ENCODE measurements around the gene SPATA33.

The SPATA33 gene

GRCh38 chr16:89645122-89645521 lies 12.5 kb upstream of the SPATA33 start:
- no peak overlapping the region for H3K9ac ChIP-seq (ENCODE audit: insufficient read length, low read depth)
- TF ChIP-seq YY1 (IDR thresholded peaks at IDR 0.05; ENCODE audit: insufficient read depth, insufficient read length) (no peak), SUZ12 (IDR thresholded peaks at IDR 0.05; ENCODE audit: extremely low read depth, insufficient read depth, insufficient read length) (no peak), ZNF274 (IDR thresholded peaks at IDR 0.05; ENCODE audit: low read depth, low read length) (no peak)

GRCh38 chr16:89646270-89646669 lies 11.4 kb upstream of the SPATA33 start:
- no peak overlapping the region for H3K4me3 ChIP-seq (ENCODE audit: insufficient read length, low read depth)
- no peaks in the 10 kb centered on the region for H3K9me3 ChIP-seq (ENCODE audit: insufficient read depth, low read length)
- H3K4me1 ChIP-seq (ENCODE audit: insufficient read depth, insufficient read length): peaks cover 13% of the 10 kb centered on the region
- H3K27me3 ChIP-seq (ENCODE audit: insufficient read depth, insufficient read length): no peaks in the 10 kb centered on the region
- no peak for DNase-seq (ENCODE audit: low read depth, low spot score)
- no peak for TF ChIP-seq SUZ12 (IDR thresholded peaks at IDR 0.05; ENCODE audit: extremely low read depth, insufficient read depth, insufficient read length)
- no peak for TF ChIP-seq ZNF274 (IDR thresholded peaks at IDR 0.05; ENCODE audit: low read depth, low read length)
- H3K36me3 ChIP-seq (ENCODE audit: insufficient read depth, insufficient read length, low read length): peaks cover 44% of the 10 kb centered on the region
- no peak overlapping the region for H3K9ac ChIP-seq (ENCODE audit: insufficient read length, low read depth)

More at GRCh38 chr16:89645122-89645521, 12.5 kb upstream of the SPATA33 start:
- Histone ChIP-seq H3K27me3 (ENCODE audit: insufficient read depth, insufficient read length) (no peaks in the 10 kb centered on the region), H3K4me3 (ENCODE audit: insufficient read length, low read depth) (no peak overlapping the region), H3K4me1 (ENCODE audit: insufficient read depth, insufficient read length) (peaks cover 13% of the 10 kb centered on the region), H3K9me3 (ENCODE audit: insufficient read depth, low read length) (no peaks in the 10 kb centered on the region), H3K36me3 (ENCODE audit: insufficient read depth, insufficient read length, low read length) (peaks cover 35% of the 10 kb centered on the region)
- DNase-seq (ENCODE audit: low read depth, low spot score): no peak

GRCh38 chr16:89646906-89647305 lies 10.7 kb upstream of the SPATA33 start:
- DNase-seq (ENCODE audit: low read depth, low spot score): no peak
- Histone ChIP-seq H3K36me3 (ENCODE audit: insufficient read depth, insufficient read length, low read length) (peaks cover 50% of the 10 kb centered on the region), H3K9ac (ENCODE audit: insufficient read length, low read depth) (no peak overlapping the region), H3K4me3 (ENCODE audit: insufficient read length, low read depth) (no peak overlapping the region), H3K9me3 (ENCODE audit: insufficient read depth, low read length) (no peaks in the 10 kb centered on the region), H3K4me1 (ENCODE audit: insufficient read depth, insufficient read length) (peaks cover 11% of the 10 kb centered on the region), H3K27me3 (ENCODE audit: insufficient read depth, insufficient read length) (no peaks in the 10 kb centered on the region)
- TF ChIP-seq ZNF274 (IDR thresholded peaks at IDR 0.05; ENCODE audit: low read depth, low read length) (no peak), YY1 (IDR thresholded peaks at IDR 0.05; ENCODE audit: insufficient read depth, insufficient read length) (no peak), SUZ12 (IDR thresholded peaks at IDR 0.05; ENCODE audit: extremely low read depth, insufficient read depth, insufficient read length) (no peak)

GRCh38 chr16:89651584-89651983 lies 6.1 kb upstream of the SPATA33 start:
- no peak for DNase-seq (ENCODE audit: low read depth, low spot score)
- H3K4me3 ChIP-seq (ENCODE audit: insufficient read length, low read depth): no peak overlapping the region
- H3K9ac ChIP-seq (ENCODE audit: insufficient read length, low read depth): no peak overlapping the region
- H3K9me3 ChIP-seq (ENCODE audit: insufficient read depth, low read length): no peaks in the 10 kb centered on the region
- peaks cover 48% of the 10 kb centered on the region for H3K36me3 ChIP-seq (ENCODE audit: insufficient read depth, insufficient read length, low read length)
- H3K4me1 ChIP-seq (ENCODE audit: insufficient read depth, insufficient read length): peaks cover 7% of the 10 kb centered on the region
- TF ChIP-seq ZNF274 (IDR thresholded peaks at IDR 0.05; ENCODE audit: low read depth, low read length): no peak
- TF ChIP-seq YY1 (IDR thresholded peaks at IDR 0.05; ENCODE audit: insufficient read depth, insufficient read length): no peak
- TF ChIP-seq SUZ12 (IDR thresholded peaks at IDR 0.05; ENCODE audit: extremely low read depth, insufficient read depth, insufficient read length): no peak
- no peaks in the 10 kb centered on the region for H3K27me3 ChIP-seq (ENCODE audit: insufficient read depth, insufficient read length)

- peaks cover 42% of the 10 kb centered on the region for H3K36me3 ChIP-seq (ENCODE audit: insufficient read depth, insufficient read length, low read length)
- H3K4me1 ChIP-seq (ENCODE audit: insufficient read depth, insufficient read length): peaks cover 7% of the 10 kb centered on the region
- H3K9me3 ChIP-seq (ENCODE audit: insufficient read depth, low read length): no peaks in the 10 kb centered on the region
- no peak overlapping the region for H3K9ac ChIP-seq (ENCODE audit: insufficient read length, low read depth)
- no peak overlapping the region for H3K4me3 ChIP-seq (ENCODE audit: insufficient read length, low read depth)
- no peak for DNase-seq (ENCODE audit: low read depth, low spot score)
- no peaks in the 10 kb centered on the region for H3K27me3 ChIP-seq (ENCODE audit: insufficient read depth, insufficient read length)
- no peak for TF ChIP-seq ZNF274 (IDR thresholded peaks at IDR 0.05; ENCODE audit: low read depth, low read length)
- no peak for TF ChIP-seq YY1 (IDR thresholded peaks at IDR 0.05; ENCODE audit: insufficient read depth, insufficient read length)
- TF ChIP-seq SUZ12 (IDR thresholded peaks at IDR 0.05; ENCODE audit: extremely low read depth, insufficient read depth, insufficient read length): no peak
These were observed 3.9 kb upstream of the SPATA33 start for GRCh38 chr16:89653656-89654295.

- H3K27me3 ChIP-seq (ENCODE audit: insufficient read depth, insufficient read length): no peaks in the 10 kb centered on the region
- DNase-seq (ENCODE audit: low read depth, low spot score): no peak
- no peaks in the 10 kb centered on the region for H3K9me3 ChIP-seq (ENCODE audit: insufficient read depth, low read length)
- peaks cover 7% of the 10 kb centered on the region for H3K4me1 ChIP-seq (ENCODE audit: insufficient read depth, insufficient read length)
- TF ChIP-seq ZNF274 (IDR thresholded peaks at IDR 0.05; ENCODE audit: low read depth, low read length) (no peak), SUZ12 (IDR thresholded peaks at IDR 0.05; ENCODE audit: extremely low read depth, insufficient read depth, insufficient read length) (no peak), YY1 (IDR thresholded peaks at IDR 0.05; ENCODE audit: insufficient read depth, insufficient read length) (no peak)
- H3K4me3 ChIP-seq (ENCODE audit: insufficient read length, low read depth): no peak overlapping the region
- H3K36me3 ChIP-seq (ENCODE audit: insufficient read depth, insufficient read length, low read length): peaks cover 53% of the 10 kb centered on the region
- H3K9ac ChIP-seq (ENCODE audit: insufficient read length, low read depth): no peak overlapping the region
These were observed 2.5 kb upstream of the SPATA33 start for GRCh38 chr16:89655062-89655643.

GRCh38 chr16:89656435-89657121 lies 1.1 kb upstream of the SPATA33 start:
- Histone ChIP-seq H3K36me3 (ENCODE audit: insufficient read depth, insufficient read length, low read length) (peaks cover 56% of the 10 kb centered on the region), H3K9ac (ENCODE audit: insufficient read length, low read depth) (peak overlapping the region; percentile 99), H3K27me3 (ENCODE audit: insufficient read depth, insufficient read length) (no peaks in the 10 kb centered on the region), H3K4me3 (ENCODE audit: insufficient read length, low read depth) (peak overlapping the region; percentile 99), H3K4me1 (ENCODE audit: insufficient read depth, insufficient read length) (peaks cover 7% of the 10 kb centered on the region), H3K9me3 (ENCODE audit: insufficient read depth, low read length) (no peaks in the 10 kb centered on the region)
- DNase-seq (ENCODE audit: low read depth, low spot score): no peak
- TF ChIP-seq YY1 (IDR thresholded peaks at IDR 0.05; ENCODE audit: insufficient read depth, insufficient read length) (no peak), ZNF274 (IDR thresholded peaks at IDR 0.05; ENCODE audit: low read depth, low read length) (no peak), SUZ12 (IDR thresholded peaks at IDR 0.05; ENCODE audit: extremely low read depth, insufficient read depth, insufficient read length) (no peak)
